Muscle of leg (tissue), 16 donors: ENCODE measurements around the gene NETO2. TPM values are rescaled to one million over a fixed set of nuclear protein-coding genes. Genes with fewer than 3 reads are reported as not detected.
"Not testable (repeated sequence)": the region's sequence is repeated elsewhere in the genome, so short reads cannot be mapped to it uniquely, and the experiment has no call there.

Experiments
- DNase-seq: peaks from one replicate; pipeline ENCODE4 v3.0.0; 2013
- H3K27ac ChIP-seq: one replicate; pipeline ENCODE4 v1.5.1; 2013; ENCODE audit warnings: mild to moderate bottlenecking, low read length, control low read depth
- H3K27me3 ChIP-seq: one replicate; pipeline ENCODE4 v1.6.1; 2013; ENCODE audit warnings: low read length; ENCODE audit not compliant: control insufficient read depth, insufficient read depth
- H3K36me3 ChIP-seq: one replicate; pipeline ENCODE4 v1.6.1; 2013; ENCODE audit warnings: low read length; ENCODE audit not compliant: control insufficient read depth, insufficient read depth
- H3K4me1 ChIP-seq: one replicate; pipeline ENCODE4 v1.6.1; 2013; ENCODE audit warnings: low read length; ENCODE audit not compliant: control insufficient read depth, insufficient read depth
- H3K4me3 ChIP-seq: one replicate; pipeline ENCODE4 v1.5.1; 2013; ENCODE audit warnings: low read length, control low read depth
- H3K9me3 ChIP-seq: replicated peaks from 2 replicates; pipeline ENCODE4 v1.6.1; 2013; ENCODE audit warnings: low read depth, low read length; ENCODE audit not compliant: control insufficient read depth
- WGBS: methylation state at CpG from one replicate; pipeline ENCODE4 v1.1.5; 2013; ENCODE audit warnings: missing lambda C conversion rate; ENCODE audit not compliant: insufficient coverage; 5-methylcytosine and 5-hydroxymethylcytosine counted together
- long read RNA-seq, 11 donors: transcript quantifications; one replicate each; lab custom pipeline, GENCODE V29; 2026
- polyA plus RNA-seq, 8 donors: library from polyadenylated mRNA; unstranded; fragments of 120-200 nt; gene quantifications; one replicate each; pipeline versions ENCODE4 v1.2.1 to v1.2.3, GENCODE V29; 2013; ENCODE audit warnings: inconsistent platforms in 1 of 8, low replicate concordance in 1 of 8; ENCODE audit not compliant: insufficient read length in 8 of 8, insufficient read depth in 1 of 8
- total RNA-seq: library from RNA; stranded (reverse); fragments of 120-200 nt; gene quantifications from one replicate; pipeline ENCODE4 v1.2.4, GENCODE V29; 2013

The NETO2 gene
- total RNA-seq = 8.1 TPM
- polyA plus RNA-seq = 10 to 100 TPM; 12.0 to 23.5 (median 14.7) TPM
- long read RNA-seq, donor 1, partial matches to known transcripts = 0 of 1 reads
- long read RNA-seq, donor 1, other reads (novel, unspliced or antisense) = 0 of 1 reads
- long read RNA-seq, donor 2 = 0 reads
- long read RNA-seq, donor 3, full-length matches to known transcripts = 3 of 3 reads
- long read RNA-seq, donor 3, partial matches to known transcripts = 0 of 3 reads
- long read RNA-seq, donor 3, other reads (novel, unspliced or antisense) = 0 of 3 reads
- long read RNA-seq, donor 4 = 0 reads
- long read RNA-seq, donor 5, full-length matches to known transcripts = 6 of 6 reads
- long read RNA-seq, donor 5, partial matches to known transcripts = 0 of 6 reads
- long read RNA-seq, donor 5, other reads (novel, unspliced or antisense) = 0 of 6 reads
- long read RNA-seq, donor 6, full-length matches to known transcripts = 6 of 6 reads
- long read RNA-seq, donor 6, partial matches to known transcripts = 0 of 6 reads
- long read RNA-seq, donor 6, other reads (novel, unspliced or antisense) = 0 of 6 reads
- long read RNA-seq, donor 7, full-length matches to known transcripts = 5 of 5 reads
- long read RNA-seq, donor 7, partial matches to known transcripts = 0 of 5 reads
- long read RNA-seq, donor 7, other reads (novel, unspliced or antisense) = 0 of 5 reads
- long read RNA-seq, donor 8, full-length matches to known transcripts = 2 of 2 reads
- long read RNA-seq, donor 8, partial matches to known transcripts = 0 of 2 reads
- long read RNA-seq, donor 8, other reads (novel, unspliced or antisense) = 0 of 2 reads
- long read RNA-seq, donor 9 = 0 reads
- long read RNA-seq, donor 10, full-length matches to known transcripts = 4 of 4 reads
- long read RNA-seq, donor 10, partial matches to known transcripts = 0 of 4 reads
- long read RNA-seq, donor 10, other reads (novel, unspliced or antisense) = 0 of 4 reads
- long read RNA-seq, donor 11, full-length matches to known transcripts = 1 of 1 reads
- long read RNA-seq, donor 11, partial matches to known transcripts = 0 of 1 reads
- long read RNA-seq, donor 11, other reads (novel, unspliced or antisense) = 0 of 1 reads

DNA sequence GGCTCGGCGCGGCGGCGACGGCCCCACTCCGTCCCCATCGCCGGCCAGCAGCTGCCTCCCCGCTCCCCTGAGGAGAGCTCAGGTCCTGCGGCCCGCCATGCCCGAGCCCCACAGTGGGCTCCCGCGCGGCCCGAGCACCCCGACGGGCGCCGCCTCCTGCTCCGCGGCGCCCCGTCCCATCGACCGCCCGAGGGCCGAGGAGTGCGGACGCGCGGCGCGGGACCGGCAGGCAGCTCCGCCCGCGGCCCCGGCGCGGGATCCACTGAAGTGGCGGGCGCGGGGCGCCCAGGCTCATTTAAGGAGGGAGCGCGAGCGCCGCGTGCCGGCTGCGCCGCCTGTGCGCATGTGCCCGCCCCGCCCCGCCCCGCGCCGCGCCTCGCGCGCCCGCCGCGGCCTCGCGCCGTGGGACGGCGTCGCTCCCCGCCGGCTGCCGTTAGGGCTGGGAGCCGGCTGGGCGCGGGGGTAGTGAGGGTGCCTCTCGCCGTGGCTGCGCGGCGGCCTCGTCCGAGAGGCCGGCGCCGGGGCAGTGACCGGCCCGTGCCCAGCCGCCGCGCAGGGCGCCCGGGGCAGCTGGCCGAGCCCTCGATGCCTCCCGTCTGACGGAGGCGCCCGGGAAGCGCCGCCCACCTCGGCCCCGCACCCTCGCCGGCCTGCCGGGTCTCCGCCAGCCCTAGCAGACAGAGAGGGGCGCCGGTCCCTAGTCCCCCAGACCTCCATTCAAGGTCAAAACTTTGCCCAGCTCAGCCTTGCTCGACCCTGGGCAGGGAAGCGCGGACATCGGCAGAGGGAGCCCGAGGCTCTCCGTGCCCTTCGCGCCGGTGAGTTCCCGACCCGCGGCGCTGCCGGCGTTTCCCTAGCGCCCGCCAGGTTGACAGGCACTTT is at the start of gene NETO2:
NETO2 (minus strand) TSS at position 269 of the 882 bp plus-strand sequence. CDS start 333 bp downstream, outside the sequence.
- Histone ChIP-seq H3K27ac (peak within 1 kb of the TSS; percentile 47), H3K9me3 (no peaks in the 10 kb centered on the region), H3K4me1 (peaks cover 5% of the 10 kb centered on the region), H3K4me3 (peak within 1 kb of the TSS; percentile 43), H3K36me3 (no peaks in the 10 kb centered on the region), H3K27me3 (peaks cover 19% of the 10 kb centered on the region)
- WGBS = under 1% methylated on average over 106 of the region's 130 CpGs
- peak; percentile 57 for DNase-seq

GRCh38 chr16:47182318-47182717 is 38.6 kb upstream of the NETO2 start:
- no CpG with 5 or more reads among the region's 3 CpGs for WGBS
- no peak for DNase-seq
- H3K27me3 ChIP-seq = no peaks in the 10 kb centered on the region
- H3K9me3 ChIP-seq = no peaks in the 10 kb centered on the region
- H3K27ac ChIP-seq = no peak overlapping the region
- H3K4me1 ChIP-seq = no peaks in the 10 kb centered on the region
- H3K4me3 ChIP-seq = no peak overlapping the region
- no peaks in the 10 kb centered on the region for H3K36me3 ChIP-seq

DNA sequence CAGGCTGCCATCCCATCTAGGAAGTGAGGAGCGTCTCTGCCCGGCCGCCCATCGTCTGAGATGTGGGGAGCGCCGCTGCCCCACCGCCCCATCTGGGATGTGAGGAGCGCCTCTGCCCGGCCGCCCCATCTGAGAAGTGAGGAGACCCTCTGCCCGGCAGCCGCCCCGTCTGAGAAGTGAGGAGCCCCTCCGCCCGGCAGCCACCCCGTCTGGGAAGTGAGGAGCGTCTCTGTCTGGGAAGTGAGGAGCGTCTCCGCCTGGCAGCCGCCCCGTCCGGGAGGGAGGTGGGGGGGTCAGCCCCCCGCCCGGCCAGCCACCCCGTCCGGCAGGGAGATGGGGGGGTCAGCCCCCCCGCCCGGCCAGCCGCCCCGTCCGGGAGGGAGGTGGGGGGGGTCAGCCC is 37.3 kb upstream of the NETO2 start:
- not testable (repeated sequence) for H3K36me3 ChIP-seq, H3K4me3 ChIP-seq, DNase-seq, H3K27ac ChIP-seq, H3K27me3 ChIP-seq, H3K9me3 ChIP-seq, H3K4me1 ChIP-seq
- 100% methylated on average over 6 of the region's 31 CpGs for WGBS

GRCh38 chr16:47180073-47180472 is 36.3 kb upstream of the NETO2 start:
- Histone ChIP-seq H3K4me3 (no peak overlapping the region), H3K27ac (no peak overlapping the region), H3K4me1 (no peaks in the 10 kb centered on the region), H3K27me3 (no peaks in the 10 kb centered on the region), H3K9me3 (no peaks in the 10 kb centered on the region), H3K36me3 (no peaks in the 10 kb centered on the region)
- 90% methylated on average over 4 of the region's 8 CpGs for WGBS
- no peak for DNase-seq

- Histone ChIP-seq H3K27me3 (no peaks in the 10 kb centered on the region), H3K27ac (no peak overlapping the region), H3K36me3 (no peaks in the 10 kb centered on the region), H3K9me3 (no peaks in the 10 kb centered on the region), H3K4me1 (no peaks in the 10 kb centered on the region), H3K4me3 (no peak overlapping the region)
- no peak for DNase-seq
Observed at GRCh38 chr16:47175152-47175551, 31.4 kb upstream of the NETO2 start.

GRCh38 chr16:47162670-47163420 is 19.1 kb upstream of the NETO2 start:
- H3K36me3 ChIP-seq = no peaks in the 10 kb centered on the region
- no peaks in the 10 kb centered on the region for H3K27me3 ChIP-seq
- DNase-seq = no peak
- H3K4me1 ChIP-seq = no peaks in the 10 kb centered on the region
- no peak overlapping the region for H3K4me3 ChIP-seq
- WGBS = 86% methylated on average over 4 of the region's 10 CpGs
- no peak overlapping the region for H3K27ac ChIP-seq
- H3K9me3 ChIP-seq = no peaks in the 10 kb centered on the region

DNA sequence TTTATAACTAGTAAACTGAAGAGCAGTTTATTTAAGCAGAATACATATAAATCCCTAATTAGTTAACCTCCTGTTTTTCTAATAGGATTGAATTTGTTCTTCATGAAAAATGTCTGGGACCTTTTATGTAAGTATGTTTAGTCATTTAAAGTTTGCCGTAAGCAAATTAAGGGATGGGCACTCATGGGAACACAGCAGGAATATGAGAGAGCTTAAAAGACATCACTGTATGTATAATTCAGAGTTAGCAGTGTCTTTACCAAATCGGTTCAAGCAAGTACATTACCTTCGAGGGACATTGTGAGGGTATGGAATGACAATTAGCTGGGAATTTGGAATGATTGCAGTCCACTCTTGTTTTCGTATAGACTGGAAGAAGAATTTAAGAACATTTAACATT is 17.7 kb upstream of the NETO2 start:
- Histone ChIP-seq H3K27me3 (no peaks in the 10 kb centered on the region), H3K4me1 (no peaks in the 10 kb centered on the region), H3K4me3 (no peak overlapping the region), H3K36me3 (peaks cover 2% of the 10 kb centered on the region), H3K27ac (no peak overlapping the region), H3K9me3 (no peaks in the 10 kb centered on the region)
- WGBS = 81% methylated on average over 3 of the region's 4 CpGs
- no peak for DNase-seq

DNA sequence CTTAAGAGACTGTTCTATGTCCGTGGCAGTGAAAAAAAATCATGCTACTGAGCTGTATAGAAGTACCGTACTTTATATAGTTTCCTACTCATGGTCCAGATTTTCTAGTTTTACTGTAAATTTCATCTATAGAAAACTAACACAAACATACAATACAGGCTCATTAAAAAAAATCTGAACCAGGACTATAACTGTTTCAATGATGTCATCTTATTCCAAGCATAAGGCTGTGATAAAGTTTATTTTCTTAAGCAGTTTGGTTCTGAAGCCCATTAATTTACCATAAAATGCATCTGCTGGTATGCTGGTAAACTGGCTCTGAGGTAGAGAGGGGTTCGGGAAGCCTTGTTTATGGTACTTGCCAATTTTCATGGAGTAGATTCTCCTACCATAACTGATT is 16.7 kb upstream of the NETO2 start:
- H3K4me3 ChIP-seq = no peak overlapping the region
- WGBS = no CpG with 5 or more reads among the region's 3 CpGs
- no peaks in the 10 kb centered on the region for H3K27me3 ChIP-seq
- H3K9me3 ChIP-seq = no peaks in the 10 kb centered on the region
- peaks cover 2% of the 10 kb centered on the region for H3K36me3 ChIP-seq
- no peak for DNase-seq
- H3K27ac ChIP-seq = no peak overlapping the region
- no peaks in the 10 kb centered on the region for H3K4me1 ChIP-seq

DNA sequence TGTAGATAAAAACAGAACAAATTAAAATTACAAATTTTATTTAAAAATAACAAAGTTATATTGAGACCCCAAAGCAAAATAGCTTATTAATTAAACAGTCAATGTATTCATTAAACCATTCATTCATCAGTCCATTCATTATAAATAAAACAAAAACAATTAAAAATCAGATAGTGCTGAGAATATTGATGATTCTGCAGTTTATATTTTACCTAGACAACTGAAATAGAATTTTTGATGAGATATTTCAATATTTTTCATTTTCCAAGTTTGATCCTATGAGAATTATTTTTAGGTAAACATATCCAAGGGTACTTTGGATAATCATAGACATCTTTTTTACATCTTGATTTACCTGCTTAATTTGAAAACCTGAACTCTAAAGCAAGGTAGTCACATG is 15.2 kb upstream of the NETO2 start:
- Histone ChIP-seq H3K27ac (no peak overlapping the region), H3K4me1 (no peaks in the 10 kb centered on the region), H3K36me3 (peaks cover 3% of the 10 kb centered on the region), H3K27me3 (no peaks in the 10 kb centered on the region), H3K4me3 (no peak overlapping the region), H3K9me3 (no peaks in the 10 kb centered on the region)
- no peak for DNase-seq
